Ishikawa (cell line): ENCODE data around the gene ADAM33.

Experiments used
- CEBPB ChIP-seq: IDR thresholded peaks from 2 replicates; pipeline ENCODE4 v1.6.1; 2012
- EGR1 ChIP-seq: IDR thresholded peaks from 2 replicates; pipeline ENCODE4 v1.6.1; 2012
- EP300 ChIP-seq: IDR thresholded peaks from 2 replicates; pipeline ENCODE4 v1.6.1; 2012; ENCODE audit warnings: borderline replicate concordance
- FOXM1 ChIP-seq: IDR thresholded peaks from 2 replicates; pipeline ENCODE4 v1.6.1; 2012; ENCODE audit warnings: low read depth, borderline replicate concordance
- NFIC ChIP-seq: IDR thresholded peaks from 2 replicates; pipeline ENCODE4 v1.6.1; 2012
- RAD21 ChIP-seq: IDR thresholded peaks from 2 replicates; pipeline ENCODE4 v1.6.1; 2012; ENCODE audit warnings: low read depth
- TAF1 ChIP-seq: IDR thresholded peaks from 2 replicates; pipeline ENCODE4 v1.6.1; 2012; ENCODE audit warnings: low read depth, mild to moderate bottlenecking
- ZBTB7A ChIP-seq: IDR thresholded peaks from 2 replicates; pipeline ENCODE4 v1.6.1; 2012; ENCODE audit warnings: low read depth
- TF ChIP-seq, protein P1 (sequence below): IDR thresholded peaks from 2 replicates; pipeline ENCODE4 v1.6.1; 2012
- TF ChIP-seq, protein P2 (sequence below): IDR thresholded peaks from 2 replicates; pipeline ENCODE4 v1.6.1; 2012; ENCODE audit warnings: low read depth, mild to moderate bottlenecking
- TF ChIP-seq, protein P3 (sequence below): IDR thresholded peaks from 2 replicates; pipeline ENCODE4 v1.6.1; 2012

DNA sequence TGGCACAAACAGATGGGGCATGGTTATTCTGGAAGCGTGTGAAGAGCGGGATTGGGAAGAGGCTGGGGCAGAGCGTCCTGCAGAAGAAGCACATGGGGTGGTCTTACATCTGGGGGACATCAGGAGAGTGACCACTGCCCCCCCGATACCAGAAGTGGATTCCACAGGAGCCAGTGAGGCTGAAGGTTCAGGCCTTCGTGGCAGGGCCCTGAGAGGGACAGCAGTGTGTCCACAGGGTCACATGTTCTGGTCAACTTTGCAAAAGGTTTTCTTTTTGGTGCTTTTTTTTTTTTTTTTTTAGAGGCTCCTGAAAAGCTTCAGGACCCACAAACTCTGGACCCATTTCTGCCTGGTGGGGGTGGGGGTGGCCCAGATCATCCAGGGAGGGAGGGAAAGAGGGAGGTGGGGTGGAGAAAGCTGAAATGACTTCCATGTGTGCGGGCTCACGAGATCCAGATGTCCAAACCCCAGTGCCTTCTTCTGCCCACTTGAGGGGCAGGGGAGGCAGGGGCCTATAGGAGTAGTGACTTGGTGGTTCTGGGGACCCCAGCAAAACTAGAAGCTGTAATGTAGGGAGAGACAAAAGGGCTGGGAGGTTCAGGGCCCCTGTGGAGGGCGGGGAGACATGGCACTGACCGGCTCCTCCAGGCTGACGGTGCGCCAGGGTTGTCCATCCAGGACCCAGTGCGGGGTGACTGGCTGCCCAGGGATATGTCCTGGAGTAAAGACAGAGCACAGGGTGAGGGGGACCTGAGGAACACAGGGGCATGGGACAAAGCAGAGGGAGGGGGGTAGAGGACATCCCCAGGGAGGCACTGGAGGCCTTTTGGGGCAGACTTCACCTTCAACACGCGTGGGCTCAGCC, 2.7 kb downstream of the ADAM33 start:
- no peak for TF ChIP-seq TAF1
- TF ChIP-seq, protein P1, sequence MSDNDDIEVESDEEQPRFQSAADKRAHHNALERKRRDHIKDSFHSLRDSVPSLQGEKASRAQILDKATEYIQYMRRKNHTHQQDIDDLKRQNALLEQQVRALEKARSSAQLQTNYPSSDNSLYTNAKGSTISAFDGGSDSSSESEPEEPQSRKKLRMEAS = no peak
- TF ChIP-seq, protein P2, sequence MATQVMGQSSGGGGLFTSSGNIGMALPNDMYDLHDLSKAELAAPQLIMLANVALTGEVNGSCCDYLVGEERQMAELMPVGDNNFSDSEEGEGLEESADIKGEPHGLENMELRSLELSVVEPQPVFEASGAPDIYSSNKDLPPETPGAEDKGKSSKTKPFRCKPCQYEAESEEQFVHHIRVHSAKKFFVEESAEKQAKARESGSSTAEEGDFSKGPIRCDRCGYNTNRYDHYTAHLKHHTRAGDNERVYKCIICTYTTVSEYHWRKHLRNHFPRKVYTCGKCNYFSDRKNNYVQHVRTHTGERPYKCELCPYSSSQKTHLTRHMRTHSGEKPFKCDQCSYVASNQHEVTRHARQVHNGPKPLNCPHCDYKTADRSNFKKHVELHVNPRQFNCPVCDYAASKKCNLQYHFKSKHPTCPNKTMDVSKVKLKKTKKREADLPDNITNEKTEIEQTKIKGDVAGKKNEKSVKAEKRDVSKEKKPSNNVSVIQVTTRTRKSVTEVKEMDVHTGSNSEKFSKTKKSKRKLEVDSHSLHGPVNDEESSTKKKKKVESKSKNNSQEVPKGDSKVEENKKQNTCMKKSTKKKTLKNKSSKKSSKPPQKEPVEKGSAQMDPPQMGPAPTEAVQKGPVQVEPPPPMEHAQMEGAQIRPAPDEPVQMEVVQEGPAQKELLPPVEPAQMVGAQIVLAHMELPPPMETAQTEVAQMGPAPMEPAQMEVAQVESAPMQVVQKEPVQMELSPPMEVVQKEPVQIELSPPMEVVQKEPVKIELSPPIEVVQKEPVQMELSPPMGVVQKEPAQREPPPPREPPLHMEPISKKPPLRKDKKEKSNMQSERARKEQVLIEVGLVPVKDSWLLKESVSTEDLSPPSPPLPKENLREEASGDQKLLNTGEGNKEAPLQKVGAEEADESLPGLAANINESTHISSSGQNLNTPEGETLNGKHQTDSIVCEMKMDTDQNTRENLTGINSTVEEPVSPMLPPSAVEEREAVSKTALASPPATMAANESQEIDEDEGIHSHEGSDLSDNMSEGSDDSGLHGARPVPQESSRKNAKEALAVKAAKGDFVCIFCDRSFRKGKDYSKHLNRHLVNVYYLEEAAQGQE = no peak
- TF ChIP-seq EP300 = no peak
- no peak for TF ChIP-seq RAD21
- no peak for TF ChIP-seq ZBTB7A
- TF ChIP-seq, protein P3, sequence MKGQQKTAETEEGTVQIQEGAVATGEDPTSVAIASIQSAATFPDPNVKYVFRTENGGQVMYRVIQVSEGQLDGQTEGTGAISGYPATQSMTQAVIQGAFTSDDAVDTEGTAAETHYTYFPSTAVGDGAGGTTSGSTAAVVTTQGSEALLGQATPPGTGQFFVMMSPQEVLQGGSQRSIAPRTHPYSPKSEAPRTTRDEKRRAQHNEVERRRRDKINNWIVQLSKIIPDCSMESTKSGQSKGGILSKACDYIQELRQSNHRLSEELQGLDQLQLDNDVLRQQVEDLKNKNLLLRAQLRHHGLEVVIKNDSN = no peak
- TF ChIP-seq CEBPB = no peak
- no peak for TF ChIP-seq EGR1
- TF ChIP-seq FOXM1 = no peak
- no peak for TF ChIP-seq NFIC
